ENCODE measurements around the gene ZP4.

ZP4 gene

DNA sequence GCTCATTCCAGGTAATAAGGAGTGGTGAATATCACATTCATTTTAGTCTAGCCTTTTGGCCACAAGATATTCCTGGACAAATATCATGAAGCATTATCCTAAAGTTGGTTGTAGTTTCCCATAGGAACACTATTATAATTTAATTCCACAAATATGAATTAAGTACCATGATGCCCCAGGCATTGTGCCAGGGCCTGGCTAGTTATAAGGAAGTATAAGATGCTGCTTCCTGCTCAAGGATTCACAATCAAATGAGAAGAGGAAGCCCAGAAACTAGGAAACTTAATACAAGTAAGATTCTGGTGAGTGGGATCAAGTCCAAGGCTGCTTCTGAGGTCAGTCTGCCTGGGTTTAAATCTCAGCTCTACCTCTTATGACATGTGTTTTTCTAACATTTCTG lies 30.6 kb upstream of the ZP4 start:
- Histone ChIP-seq H3K36me3 (replicated peaks) (no peaks in the 10 kb centered on the region), H3K4me3 (ENCODE audit: low read depth, low read length) (no peak overlapping the region), H3K27ac (no peak overlapping the region), H3K27me3 (replicated peaks) (no peaks in the 10 kb centered on the region)
- in situ Hi-C loops (cut with HindIII; ENCODE audit: low pct_ligation_motif_present, low sequenced_read_pairs) = no loop called here
- TF ChIP-seq, protein P1, sequence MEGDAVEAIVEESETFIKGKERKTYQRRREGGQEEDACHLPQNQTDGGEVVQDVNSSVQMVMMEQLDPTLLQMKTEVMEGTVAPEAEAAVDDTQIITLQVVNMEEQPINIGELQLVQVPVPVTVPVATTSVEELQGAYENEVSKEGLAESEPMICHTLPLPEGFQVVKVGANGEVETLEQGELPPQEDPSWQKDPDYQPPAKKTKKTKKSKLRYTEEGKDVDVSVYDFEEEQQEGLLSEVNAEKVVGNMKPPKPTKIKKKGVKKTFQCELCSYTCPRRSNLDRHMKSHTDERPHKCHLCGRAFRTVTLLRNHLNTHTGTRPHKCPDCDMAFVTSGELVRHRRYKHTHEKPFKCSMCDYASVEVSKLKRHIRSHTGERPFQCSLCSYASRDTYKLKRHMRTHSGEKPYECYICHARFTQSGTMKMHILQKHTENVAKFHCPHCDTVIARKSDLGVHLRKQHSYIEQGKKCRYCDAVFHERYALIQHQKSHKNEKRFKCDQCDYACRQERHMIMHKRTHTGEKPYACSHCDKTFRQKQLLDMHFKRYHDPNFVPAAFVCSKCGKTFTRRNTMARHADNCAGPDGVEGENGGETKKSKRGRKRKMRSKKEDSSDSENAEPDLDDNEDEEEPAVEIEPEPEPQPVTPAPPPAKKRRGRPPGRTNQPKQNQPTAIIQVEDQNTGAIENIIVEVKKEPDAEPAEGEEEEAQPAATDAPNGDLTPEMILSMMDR (IDR thresholded peaks at IDR 0.05; ENCODE audit: low read depth, low read length, missing control alignments) = no peak
- no peak for DNase-seq

GRCh38 chr1:237913345-237913744 lies 22.6 kb upstream of the ZP4 start:
- DNase-seq = no peak
- TF ChIP-seq, protein P1 (IDR thresholded peaks at IDR 0.05; ENCODE audit: low read depth, low read length, missing control alignments) = no peak
- Histone ChIP-seq H3K27ac (no peak overlapping the region), H3K4me3 (ENCODE audit: low read depth, low read length) (no peak overlapping the region), H3K27me3 (replicated peaks) (no peaks in the 10 kb centered on the region), H3K36me3 (replicated peaks) (no peaks in the 10 kb centered on the region)
- in situ Hi-C loops (cut with HindIII; ENCODE audit: low pct_ligation_motif_present, low sequenced_read_pairs) = no loop called here

- Histone ChIP-seq H3K4me3 (ENCODE audit: low read depth, low read length) (no peak overlapping the region), H3K27ac (no peak overlapping the region), H3K36me3 (replicated peaks) (no peaks in the 10 kb centered on the region), H3K27me3 (replicated peaks) (no peaks in the 10 kb centered on the region)
- TF ChIP-seq, protein P1 (IDR thresholded peaks at IDR 0.05; ENCODE audit: low read depth, low read length, missing control alignments) = no peak
- no peak for DNase-seq
- in situ Hi-C loops (cut with HindIII; ENCODE audit: low pct_ligation_motif_present, low sequenced_read_pairs) = no loop called here
These were observed 21.2 kb upstream of the ZP4 start for GRCh38 chr1:237911911-237912310.

- in situ Hi-C loops (cut with HindIII; ENCODE audit: low pct_ligation_motif_present, low sequenced_read_pairs) = no loop called here
- H3K27ac ChIP-seq = no peak overlapping the region
- H3K27me3 ChIP-seq (replicated peaks) = no peaks in the 10 kb centered on the region
- H3K36me3 ChIP-seq (replicated peaks) = no peaks in the 10 kb centered on the region
- TF ChIP-seq, protein P1 (IDR thresholded peaks at IDR 0.05; ENCODE audit: low read depth, low read length, missing control alignments) = no peak
- H3K4me3 ChIP-seq (ENCODE audit: low read depth, low read length) = no peak overlapping the region
- DNase-seq = no peak
These were observed 20.1 kb upstream of the ZP4 start for GRCh38 chr1:237910834-237911233.

DNA sequence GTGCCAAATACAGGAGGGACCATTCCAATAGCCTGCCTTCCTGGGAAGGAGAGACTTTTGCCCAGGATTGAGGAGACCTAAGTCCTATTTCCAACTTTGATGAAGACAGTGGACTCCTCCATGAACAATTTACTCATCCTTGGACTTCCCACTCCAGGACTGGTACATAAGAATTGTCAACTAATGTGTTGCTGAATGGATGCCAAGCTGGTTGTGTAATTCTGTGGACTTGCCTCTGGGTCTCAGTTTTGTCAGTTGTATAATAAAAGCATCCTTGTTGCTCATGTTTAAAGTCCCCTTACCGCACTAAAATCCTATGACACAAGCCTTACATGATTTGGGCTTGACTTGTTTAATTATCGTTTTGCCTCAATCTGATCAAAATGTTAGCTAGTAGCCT lies 13.2 kb upstream of the ZP4 start:
- Histone ChIP-seq H3K27ac (no peak overlapping the region), H3K4me3 (ENCODE audit: low read depth, low read length) (no peak overlapping the region), H3K27me3 (replicated peaks) (no peaks in the 10 kb centered on the region), H3K36me3 (replicated peaks) (no peaks in the 10 kb centered on the region)
- in situ Hi-C loops (cut with HindIII; ENCODE audit: low pct_ligation_motif_present, low sequenced_read_pairs) = no loop called here
- TF ChIP-seq, protein P1 (IDR thresholded peaks at IDR 0.05; ENCODE audit: low read depth, low read length, missing control alignments) = no peak
- DNase-seq = no peak

- DNase-seq = no peak
- H3K27me3 ChIP-seq (replicated peaks) = no peaks in the 10 kb centered on the region
- in situ Hi-C loops (cut with HindIII; ENCODE audit: low pct_ligation_motif_present, low sequenced_read_pairs) = no loop called here
- TF ChIP-seq, protein P1 (IDR thresholded peaks at IDR 0.05; ENCODE audit: low read depth, low read length, missing control alignments) = no peak
- H3K4me3 ChIP-seq (ENCODE audit: low read depth, low read length) = no peak overlapping the region
- H3K36me3 ChIP-seq (replicated peaks) = no peaks in the 10 kb centered on the region
- H3K27ac ChIP-seq = no peak overlapping the region
These were observed 12.4 kb upstream of the ZP4 start for GRCh38 chr1:237902960-237903743.
